Hematopoietic multipotent progenitor cell (in vitro differentiated cells): Measurements from ENCODE around the gene SHCBP1. TPM values are rescaled to one million over a fixed set of nuclear protein-coding genes. Genes with fewer than 3 reads are reported as not detected.

ENCODE experiments used
- DNase-seq, 3 donors: peaks; one replicate each; pipeline ENCODE4 v3.0.0-alpha.2; 2011 to 2015; ENCODE audit warnings: low read depth in 2 of 3, low spot score in 2 of 3
- total RNA-seq: library from RNA; depleted of rRNA; stranded (reverse); fragments of >200 nt; gene quantifications from one replicate; pipeline ENCODE4 v1.2.3, GENCODE V29; 2012

SHCBP1 gene
- total RNA-seq, 1 donor = 2.7 TPM

DNA sequence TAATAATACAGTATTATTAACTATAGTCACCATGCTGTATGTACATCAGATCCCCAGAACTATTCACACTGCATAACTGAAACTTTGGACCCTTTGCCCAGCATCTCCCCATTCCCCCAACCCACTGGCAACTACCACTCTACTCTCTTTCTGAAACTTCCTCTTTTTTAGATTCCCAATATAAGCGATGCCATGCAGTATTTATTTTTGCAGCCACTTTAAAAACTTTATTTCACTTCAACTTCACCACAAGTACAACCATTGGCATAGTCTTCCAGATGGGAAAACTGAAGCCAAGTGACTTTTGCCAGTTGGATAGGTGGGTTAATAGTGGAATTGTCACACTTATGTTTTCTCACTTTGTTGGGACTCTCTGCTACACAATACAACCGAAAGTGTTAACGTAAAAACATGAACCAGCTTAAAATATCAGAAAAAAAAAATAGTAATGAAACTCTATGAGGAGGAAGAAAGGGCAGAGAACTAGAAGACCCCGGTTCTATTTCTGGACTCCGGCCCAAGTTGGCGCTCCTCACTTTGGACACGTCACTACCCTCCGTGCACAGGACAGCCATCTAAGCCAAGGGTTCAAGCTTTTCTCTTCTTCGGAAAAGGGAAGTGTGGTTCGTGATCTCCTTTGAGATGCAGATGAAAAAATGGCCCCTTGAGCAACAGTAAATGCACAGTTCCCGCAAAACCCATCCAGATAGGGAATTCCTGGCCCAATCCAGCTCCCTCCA lies 743 bp downstream of the SHCBP1 start:
- peak in 2 of 3 donors; percentile 9 to 26 for DNase-seq

DNA sequence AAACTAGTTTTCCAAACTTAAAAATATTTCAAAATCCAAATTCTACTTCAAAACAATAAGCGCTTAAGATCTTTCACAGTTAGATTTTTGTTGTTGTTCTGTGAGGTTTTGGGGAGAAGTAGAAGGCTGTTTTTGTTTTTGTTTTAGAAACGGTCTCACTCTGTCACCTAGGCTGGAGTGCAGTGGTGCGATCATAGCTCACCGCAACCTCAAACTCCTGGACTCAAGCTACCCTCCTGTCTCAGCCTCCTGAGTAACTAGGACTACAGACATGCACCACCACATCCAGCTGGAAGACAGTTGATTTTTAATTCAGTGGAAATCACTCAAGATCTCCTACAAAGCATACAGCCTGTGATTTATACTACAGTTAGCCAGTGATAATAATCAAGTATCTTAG lies 2.7 kb downstream of the SHCBP1 start:
- no peak for DNase-seq

DNA sequence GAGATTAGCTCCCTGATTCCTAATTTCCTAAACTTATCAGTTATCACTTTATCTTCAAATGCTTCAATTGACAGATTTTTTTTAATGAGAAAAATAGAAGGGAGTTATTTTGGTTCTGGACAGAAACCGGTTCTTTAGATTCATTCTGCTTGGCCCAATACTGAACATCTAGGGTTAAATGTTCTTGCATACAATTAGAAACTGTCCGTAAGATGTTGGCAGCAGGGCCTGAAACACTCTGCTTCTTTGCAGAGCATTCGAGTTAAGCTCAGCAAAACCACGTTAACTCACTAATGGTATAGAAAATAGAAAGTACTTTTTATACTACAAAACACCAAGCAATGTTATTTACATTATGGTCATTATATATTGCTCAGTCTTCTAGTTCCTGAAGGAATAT lies 7.2 kb downstream of the SHCBP1 start:
- DNase-seq = no peak

DNA sequence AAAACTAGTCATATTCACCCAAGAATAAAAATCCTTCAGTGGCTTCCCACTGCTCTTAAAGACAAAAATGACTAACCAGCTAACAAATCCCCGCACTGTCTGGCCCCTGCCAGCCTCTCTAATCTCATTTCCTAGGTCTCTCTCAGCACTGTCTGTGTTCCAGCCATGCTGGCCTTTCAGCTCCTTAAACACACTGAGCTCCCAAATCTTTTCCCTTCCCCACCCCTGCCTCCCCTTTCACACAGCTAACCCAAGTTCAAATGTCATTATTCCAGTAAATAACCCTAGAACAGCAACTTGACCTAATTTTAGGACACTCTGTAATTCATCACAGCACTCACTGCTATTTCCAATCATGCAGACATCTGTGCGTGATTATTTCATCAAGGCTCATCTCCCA lies 7.8 kb downstream of the SHCBP1 start:
- no peak for DNase-seq

DNA sequence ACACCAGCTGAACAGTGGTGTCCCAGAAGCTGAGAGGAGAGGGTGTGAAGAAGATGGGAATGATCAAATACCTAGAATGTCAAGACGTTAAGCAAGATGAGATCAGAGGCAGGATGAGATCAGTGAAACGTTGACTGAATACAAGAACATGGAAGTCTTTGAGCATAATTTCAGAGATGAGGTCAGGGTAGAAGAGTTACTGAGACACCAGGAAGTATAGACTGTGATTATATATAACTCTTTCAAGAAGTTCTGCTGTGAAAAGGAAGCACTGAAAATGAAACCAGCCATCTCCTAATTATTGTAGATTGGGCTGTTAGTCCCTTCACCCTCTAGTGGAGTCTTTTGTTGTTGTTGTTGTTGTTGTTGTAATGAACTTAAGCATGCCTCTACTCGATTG lies 9.1 kb downstream of the SHCBP1 start:
- DNase-seq = no peak

- DNase-seq = peak in 2 of 3 donors; percentile 46 to 84
Observed at GRCh38 chr16:46607529-46607928, 13.7 kb downstream of the SHCBP1 start.

DNA sequence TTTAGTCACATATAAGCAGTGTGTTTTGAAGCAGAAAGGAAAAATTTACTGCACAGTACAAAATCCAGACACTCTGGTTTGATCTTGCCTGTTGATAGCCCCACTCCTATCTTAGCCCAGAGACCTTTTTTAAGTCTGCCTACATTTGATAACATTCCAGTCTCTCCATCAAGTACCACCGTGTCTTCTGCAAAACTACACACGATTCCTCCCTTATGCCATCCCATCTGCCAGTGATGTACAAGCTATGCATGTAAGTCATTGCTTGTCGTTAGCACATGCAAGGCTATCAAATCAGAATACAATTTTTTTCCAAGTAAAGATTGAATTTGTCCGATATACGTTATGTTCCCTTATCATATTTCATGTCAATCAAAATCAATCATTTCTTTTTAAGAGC lies 14.9 kb downstream of the SHCBP1 start:
- DNase-seq = no peak

GRCh38 chr16:46591257-46591656 lies 29.9 kb downstream of the SHCBP1 start:
- DNase-seq = no peak

DNA sequence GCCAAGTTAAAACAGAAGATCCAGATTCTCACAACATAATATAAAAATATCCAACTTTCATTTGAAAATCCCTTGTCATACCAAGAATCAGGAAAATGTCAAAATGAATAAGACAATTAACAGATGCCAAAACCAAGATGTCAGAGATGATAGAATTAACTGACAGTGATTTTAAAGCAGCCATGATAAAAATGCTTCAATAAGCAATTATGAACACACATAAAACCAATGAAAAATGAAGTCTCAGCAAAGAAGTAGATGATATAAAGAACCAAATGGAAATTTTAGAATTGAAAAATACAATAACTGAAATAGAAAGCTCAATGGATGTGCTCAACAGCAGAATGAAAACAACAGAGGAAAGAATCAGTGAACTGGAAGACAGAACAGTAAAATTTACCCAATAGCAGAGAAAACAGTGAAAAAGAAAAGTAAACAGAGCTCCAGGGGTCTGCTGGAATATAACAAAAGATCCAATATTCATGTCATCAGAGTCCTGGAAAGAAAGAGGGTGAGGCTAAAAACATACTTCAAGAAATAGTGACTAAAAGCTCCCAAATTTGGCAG lies 35.1 kb downstream of the SHCBP1 start:
- no peak for DNase-seq

DNA sequence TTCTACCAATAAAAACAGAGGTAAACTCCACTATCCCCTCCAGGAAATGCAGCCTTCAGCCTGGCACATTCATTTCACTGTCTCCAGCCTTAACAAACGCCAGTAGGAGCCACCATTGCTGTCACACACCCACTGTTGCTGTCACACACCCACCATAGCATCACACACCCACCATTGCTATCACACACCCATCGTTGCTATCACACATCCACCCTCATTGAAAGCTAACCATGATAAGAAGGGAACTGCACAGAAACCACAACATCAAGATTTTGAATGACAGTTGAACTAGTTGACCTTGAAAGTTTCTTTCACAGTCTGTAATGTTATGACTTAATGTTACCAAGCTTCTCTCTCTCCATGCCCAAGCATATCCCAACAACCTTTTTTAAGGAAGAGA lies 38.1 kb downstream of the SHCBP1 start:
- peak in 1 of 3 donors; percentile 12 for DNase-seq

DNA sequence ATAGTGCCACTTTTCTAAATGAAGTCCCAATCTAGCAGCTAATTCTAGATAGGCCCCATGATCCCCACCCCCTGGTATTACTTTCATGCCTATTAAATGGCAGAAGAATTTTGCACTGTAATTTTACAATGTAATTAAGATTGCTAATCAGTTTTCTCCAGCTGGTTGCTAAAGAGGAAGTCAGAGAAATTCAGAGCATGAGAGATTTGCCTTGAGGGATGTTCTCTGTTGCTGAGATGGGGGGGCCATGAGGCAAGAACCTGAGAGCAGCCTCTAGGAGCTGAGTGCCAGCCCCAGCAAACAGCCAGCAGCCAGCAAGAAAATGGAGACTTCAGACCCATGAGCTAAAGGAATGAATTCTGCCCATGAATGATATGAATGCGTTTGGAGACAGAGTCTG lies 38.9 kb downstream of the SHCBP1 start:
- peak in 1 of 3 donors; percentile 45 for DNase-seq

GRCh38 chr16:46577988-46578579 lies 43.1 kb downstream of the SHCBP1 start:
- DNase-seq = no peak

- no peak for DNase-seq
Observed at GRCh38 chr16:46573834-46574159, 47.4 kb downstream of the SHCBP1 start.

DNA sequence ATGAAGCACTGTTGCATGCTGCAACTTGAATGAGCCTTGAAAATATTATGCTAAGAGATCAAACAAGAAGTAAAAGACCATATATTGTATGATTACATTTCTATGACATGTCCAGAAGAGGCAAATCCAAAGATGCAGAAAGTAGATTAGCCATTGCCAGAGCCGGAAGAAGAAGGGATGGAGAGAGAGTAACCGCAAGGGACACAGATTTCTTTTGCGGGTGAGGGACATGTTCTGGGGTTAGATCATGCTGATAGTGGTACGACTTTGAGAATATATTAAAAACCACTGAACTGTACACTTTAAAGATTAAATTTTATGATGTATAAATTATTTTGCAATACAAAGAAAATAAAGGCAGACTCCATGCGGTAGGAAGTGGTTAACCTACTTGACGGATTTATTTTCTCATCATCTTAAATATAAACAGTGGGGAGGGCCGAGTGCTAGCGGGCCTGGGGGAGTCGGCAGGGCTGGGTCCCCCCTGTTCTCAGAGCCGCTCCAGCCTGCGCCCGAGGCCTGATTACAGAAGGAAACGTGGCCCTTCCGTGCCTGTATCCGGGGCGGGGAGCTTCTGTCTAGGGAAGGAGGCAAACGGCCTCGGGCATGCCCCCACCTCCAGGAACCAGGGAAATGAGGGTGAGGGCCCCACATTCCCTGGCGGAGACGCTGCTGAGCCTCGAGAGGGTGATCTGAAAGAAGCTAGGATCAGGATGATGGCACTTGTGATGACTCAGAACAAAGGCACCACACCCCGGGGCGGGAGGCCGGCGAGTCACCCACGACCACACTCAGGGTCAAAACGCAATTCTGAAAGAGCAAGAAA lies 48.0 kb downstream of the SHCBP1 start:
- no peak for DNase-seq

DNA sequence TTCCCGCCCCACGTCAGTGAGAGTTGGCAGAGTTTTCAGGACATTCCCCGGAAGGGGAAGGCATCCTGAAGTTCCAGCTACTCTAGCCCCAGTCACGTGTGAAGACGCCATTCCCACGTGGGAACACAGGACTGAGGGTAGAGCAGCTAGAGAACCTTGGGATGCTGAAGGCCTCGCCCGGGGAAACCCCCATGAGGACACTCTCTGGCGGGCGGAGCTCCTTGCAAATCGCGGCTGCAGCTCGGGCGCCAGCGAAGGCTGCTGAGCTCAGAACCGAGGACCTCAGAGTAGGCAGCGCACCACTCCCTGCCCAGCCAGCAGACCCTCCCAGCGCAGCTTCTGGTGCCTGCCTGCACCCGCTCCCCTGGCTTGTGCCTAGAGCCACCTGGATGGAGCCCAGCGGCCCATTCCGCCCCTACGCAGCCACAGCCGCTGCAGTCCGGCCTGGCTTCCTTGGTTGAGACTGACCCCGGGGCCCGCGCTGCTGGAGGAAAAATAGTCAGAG lies 51.9 kb downstream of the SHCBP1 start:
- DNase-seq = no peak

- no peak for DNase-seq
Observed at GRCh38 chr16:46568472-46569230, 52.5 kb downstream of the SHCBP1 start.

- no peak for DNase-seq
Observed at GRCh38 chr16:46562979-46563378, 58.2 kb downstream of the SHCBP1 start.

GRCh38 chr16:46558018-46558417 lies 63.2 kb downstream of the SHCBP1 start:
- DNase-seq = no peak

DNA sequence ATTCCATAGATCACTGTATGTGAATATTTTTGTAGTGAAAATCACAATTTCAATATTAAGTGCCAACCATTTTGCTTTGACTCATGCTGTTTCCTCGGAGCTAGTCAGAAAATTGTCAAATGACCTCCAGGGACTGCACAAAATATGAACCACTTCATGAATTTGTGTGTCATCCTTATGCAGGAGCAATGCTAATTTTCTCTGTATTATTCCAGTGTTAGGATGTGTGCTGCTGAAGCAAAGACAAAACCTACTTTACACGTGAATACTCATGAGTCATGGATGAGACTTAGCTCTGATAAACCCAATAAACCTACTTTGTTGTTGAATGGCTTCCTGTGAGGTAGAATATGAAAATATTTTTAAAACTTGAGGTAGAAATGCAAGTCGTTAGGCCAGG lies 65.2 kb downstream of the SHCBP1 start:
- no peak for DNase-seq

GRCh38 chr16:46554435-46554834 lies 66.7 kb downstream of the SHCBP1 start:
- DNase-seq = peak in 2 of 3 donors; percentile 45 to 63

GRCh38 chr16:46549477-46549876 lies 71.7 kb downstream of the SHCBP1 start:
- no peak for DNase-seq
